ENCODE measurements around the gene LAPTM4A.

GRCh38 chr2:20061476-20061875, 10.0 kb upstream of the LAPTM4A start:
- no peak for TF ChIP-seq POLR2AphosphoS5 (IDR thresholded peaks at IDR 0.05; ENCODE audit: low read depth, low read length)
- no peak for TF ChIP-seq POLR2A (IDR thresholded peaks at IDR 0.05; ENCODE audit: low read depth, low read length)
